ENCODE results near the gene TBCCD1.
"Not testable (repeated sequence)": the region's sequence is repeated elsewhere in the genome, so short reads cannot be mapped to it uniquely, and the experiment has no call there.

The TBCCD1 gene

DNA sequence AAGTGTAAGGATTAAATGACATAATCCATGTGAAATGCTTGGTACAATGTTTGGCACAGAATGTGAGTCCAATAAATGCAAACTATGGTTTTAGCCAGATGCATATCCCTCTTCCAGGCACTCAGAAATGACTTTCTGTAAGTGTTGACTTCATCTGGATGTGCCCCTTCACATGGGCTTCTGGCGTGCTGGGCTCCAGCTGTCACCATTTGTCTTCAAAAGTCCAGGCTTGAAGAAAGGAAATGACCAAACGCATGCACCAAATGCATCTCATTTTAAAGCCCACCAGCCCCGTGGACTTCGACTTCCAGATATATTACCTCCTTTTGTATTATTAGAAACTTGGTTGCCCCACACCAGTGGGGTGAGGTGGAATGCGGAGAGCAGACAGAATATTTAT is 46.7 kb downstream of the TBCCD1 start:
- no peak for DNase-seq (ENCODE audit: low read depth in 2 of 2)

DNA sequence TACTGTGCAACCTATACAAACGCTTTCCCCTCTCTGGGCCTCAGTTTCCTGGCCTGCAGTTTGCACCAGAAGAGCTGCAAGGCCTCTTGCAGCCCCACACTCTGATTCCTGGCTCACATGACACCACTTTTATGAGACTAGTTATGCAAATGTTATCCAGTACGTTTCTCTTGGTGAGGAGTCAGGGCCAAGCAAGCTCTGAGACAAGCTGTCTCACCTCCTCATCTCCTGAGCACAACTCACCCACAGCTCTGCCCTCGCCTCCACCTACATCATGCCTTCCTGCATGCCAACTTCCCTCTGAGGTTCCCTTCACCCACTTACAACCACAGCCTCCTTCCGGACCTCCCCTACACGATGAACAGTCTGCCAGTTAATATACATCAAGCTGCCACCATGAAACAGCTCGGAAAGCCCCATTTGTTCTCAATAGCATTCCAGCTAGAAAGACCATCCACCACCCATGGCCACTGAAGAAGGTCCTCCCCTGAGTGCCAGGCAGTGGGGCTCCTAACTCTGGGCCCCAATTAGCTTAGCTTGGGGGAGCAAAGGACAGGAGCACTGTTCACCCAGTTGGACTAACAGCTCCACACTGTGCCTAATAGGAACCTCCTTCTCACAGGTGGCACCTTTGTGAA is 48.0 kb downstream of the TBCCD1 start:
- DNase-seq (ENCODE audit: low read depth in 2 of 2): no peak

- no peak for DNase-seq (ENCODE audit: low read depth in 2 of 2)
Measured at GRCh38 chr3:186517218-186517617, 49.9 kb downstream of the TBCCD1 start.

DNA sequence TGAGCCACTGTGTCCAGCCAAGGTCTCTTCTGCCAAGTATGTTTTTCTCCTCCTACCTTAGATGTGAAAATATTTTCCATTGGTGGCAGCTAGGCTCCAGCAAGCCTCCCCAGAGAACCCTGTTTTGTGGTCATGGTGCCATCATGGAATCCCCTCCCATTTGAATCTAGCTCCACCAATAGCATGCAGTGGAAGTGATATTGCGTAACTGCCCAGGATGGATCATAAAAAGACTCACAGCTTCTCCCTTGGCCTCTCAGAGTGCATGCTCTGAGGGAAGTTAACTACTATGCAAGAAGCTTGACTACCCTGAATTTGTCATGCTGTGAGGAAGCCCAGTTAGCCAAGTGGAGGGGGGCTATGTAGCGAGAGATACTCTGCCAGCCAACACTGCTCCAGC is 50.5 kb downstream of the TBCCD1 start:
- DNase-seq (ENCODE audit: low read depth in 2 of 2): no peak

DNA sequence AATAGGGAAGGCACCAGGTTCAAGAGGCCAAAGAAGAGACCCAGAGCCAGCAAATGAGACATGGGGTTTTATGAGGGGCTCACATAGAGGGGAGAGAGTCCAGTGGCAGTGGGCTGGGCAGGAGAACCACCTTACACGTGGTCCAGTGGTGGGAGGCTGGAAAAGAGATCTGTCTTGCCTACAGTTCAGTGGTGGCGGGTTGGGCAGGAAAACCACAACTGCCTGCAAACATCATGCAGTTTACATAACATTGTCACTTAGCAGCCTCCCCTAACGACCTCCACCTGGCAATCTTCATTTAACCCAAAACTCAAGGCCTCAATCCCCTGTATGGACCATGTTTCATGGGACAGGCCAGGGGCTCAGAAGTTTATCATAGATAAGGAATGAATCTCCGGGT is 52.0 kb downstream of the TBCCD1 start:
- DNase-seq (ENCODE audit: low read depth in 2 of 2): no peak

GRCh38 chr3:186514296-186515002 is 52.7 kb downstream of the TBCCD1 start:
- DNase-seq (ENCODE audit: low read depth in 2 of 2): no peak

DNA sequence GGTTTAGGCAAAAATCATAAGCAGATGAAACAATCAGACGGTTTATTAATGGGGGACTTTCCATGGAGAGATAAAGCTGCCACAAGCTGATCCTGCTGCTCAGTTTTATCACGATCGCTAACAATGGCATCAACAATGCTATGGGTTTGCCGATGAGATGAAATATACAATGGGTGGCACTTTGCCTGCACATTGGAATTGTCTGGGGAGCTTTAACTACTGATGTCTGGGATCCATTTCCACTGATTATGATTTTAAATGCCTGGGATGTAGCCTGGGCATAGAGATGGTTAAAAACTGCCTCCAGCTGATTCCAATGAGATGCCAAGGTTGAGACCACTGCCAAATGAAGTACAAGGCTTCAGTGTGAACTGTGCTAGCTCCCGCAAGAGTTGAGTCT is 53.8 kb downstream of the TBCCD1 start:
- DNase-seq (ENCODE audit: low read depth in 2 of 2): no peak

DNA sequence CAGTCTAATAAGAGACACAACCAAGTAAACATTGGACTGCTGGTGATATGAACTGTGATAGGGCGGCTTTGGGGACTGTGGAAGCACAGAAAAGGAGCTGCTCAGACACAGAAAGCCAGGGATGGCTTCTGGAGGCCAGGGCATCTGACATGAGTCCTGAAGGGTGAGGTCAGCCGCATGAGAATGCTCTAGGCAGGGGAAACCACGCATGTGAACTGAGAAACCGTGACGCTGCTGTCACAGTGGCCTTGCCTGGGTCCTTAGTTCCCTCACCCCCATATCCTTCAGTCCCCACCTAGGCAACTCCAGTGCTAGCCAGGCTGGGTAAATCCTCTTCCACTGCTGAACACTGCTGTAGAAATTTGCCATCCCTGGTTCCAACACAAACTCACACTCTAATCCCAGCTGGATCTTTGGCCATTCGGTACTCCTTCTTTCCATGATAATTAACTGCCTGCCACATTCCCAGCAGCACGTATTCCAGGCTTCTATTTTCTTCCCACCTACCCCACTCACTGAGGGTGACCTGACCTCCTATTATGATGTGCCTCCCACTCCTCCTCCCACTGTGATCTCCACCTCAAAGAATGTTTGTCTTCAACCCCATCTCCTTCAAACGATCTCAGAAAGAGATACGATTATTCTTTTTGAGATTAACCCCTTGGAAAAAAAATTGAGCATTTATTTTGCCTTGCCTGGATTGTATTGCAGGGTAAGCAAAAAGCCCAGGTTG is 54.4 kb downstream of the TBCCD1 start:
- no peak for DNase-seq (ENCODE audit: low read depth in 2 of 2)

GRCh38 chr3:186511702-186512101 is 55.4 kb downstream of the TBCCD1 start:
- DNase-seq (ENCODE audit: low read depth in 2 of 2): no peak

DNA sequence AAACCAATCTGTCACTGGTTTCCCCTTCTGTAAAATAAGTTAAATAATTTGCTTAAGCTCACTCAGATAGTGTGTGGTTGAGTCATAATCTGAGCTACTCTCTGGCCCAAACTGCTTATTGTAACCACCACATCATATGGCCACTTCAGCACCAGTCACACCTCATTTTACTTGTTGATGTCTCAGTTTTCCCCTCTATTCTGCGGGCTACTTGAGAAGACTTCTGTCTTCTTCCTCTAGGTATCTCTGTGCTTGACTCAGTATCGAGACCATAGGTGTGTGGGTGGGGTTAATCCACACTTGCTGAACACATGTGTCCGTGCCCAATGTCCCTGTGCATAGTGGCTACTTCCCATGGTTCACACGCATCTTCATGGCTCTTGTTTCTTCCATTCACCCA is 55.9 kb downstream of the TBCCD1 start:
- no peak for DNase-seq (ENCODE audit: low read depth in 2 of 2)

GRCh38 chr3:186510374-186511079 is 56.6 kb downstream of the TBCCD1 start:
- DNase-seq (ENCODE audit: low read depth in 2 of 2): no peak

DNA sequence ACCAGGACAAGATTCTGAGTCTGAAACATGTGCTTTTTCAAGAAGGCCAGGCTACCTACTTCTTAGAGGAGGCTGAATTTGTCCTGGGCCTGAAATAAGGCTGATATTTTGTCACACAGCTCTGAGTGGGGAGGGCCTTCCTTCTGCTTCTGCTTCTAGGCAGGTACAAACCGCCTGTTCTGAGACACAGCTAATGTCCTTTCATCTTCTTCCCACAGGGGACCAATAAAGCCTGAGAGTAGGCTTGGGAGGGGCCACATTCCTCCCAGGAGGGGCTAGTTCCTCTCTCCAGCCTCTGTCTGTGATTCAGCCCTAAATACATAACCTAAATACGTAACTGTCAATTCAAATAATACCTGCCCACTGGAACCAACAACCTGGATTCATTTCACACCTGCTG is 57.7 kb downstream of the TBCCD1 start:
- no peak for DNase-seq (ENCODE audit: low read depth in 2 of 2)

GRCh38 chr3:186506857-186507256 is 60.3 kb downstream of the TBCCD1 start:
- DNase-seq (ENCODE audit: low read depth in 2 of 2): peak; percentile 46 to 58

DNA sequence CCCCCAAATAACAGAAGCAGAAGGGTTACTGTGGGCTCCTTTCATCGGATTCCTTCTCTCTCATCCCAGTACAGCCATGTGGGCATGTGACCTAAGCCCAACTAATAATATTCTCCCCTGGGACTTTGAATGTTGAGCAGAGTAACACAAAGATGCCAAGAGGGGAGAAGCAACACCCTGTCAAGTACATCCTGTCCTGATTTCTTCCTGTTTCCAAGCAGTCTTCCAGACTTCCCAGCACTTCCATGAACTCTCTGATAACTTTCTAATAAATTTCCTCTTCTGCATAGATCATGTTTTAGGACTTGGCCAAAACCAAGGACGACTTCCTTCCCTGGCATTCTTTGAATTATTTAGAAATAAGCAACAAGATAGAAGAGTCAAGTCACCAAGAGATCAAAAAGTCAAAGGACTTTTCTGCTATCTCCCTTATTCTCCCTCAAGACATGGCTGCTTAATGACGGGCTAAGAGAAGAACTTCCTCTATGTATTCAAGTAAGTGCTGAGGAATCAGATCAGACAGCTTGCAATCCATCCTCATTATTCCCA is 60.9 kb downstream of the TBCCD1 start:
- no peak for DNase-seq (ENCODE audit: low read depth in 2 of 2)

GRCh38 chr3:186502966-186503712 is 64.0 kb downstream of the TBCCD1 start:
- DNase-seq (ENCODE audit: low read depth in 2 of 2): no peak

GRCh38 chr3:186502138-186502948 is 64.8 kb downstream of the TBCCD1 start:
- DNase-seq (ENCODE audit: low read depth in 2 of 2): no peak

DNA sequence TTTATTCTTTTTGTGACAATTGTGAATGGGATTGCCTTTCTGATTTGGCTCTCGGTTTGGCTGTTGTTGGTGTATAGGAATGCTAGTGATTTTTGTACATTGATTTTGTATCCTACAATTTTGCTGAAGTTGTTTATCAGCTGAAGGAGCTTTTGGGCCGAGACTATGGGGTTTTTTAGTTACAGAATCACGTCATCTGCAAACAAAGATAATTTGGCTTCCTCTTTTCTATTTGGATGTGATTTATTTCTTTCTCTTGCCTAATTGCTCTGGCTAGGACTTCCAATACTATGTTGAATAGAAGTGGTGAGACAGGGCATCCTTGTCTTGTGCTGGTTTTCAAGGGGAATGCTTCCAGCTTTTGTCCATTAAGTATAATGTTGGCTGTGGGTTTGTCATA is 67.2 kb downstream of the TBCCD1 start:
- not testable (repeated sequence) for DNase-seq (ENCODE audit: low read depth in 2 of 2)

DNA sequence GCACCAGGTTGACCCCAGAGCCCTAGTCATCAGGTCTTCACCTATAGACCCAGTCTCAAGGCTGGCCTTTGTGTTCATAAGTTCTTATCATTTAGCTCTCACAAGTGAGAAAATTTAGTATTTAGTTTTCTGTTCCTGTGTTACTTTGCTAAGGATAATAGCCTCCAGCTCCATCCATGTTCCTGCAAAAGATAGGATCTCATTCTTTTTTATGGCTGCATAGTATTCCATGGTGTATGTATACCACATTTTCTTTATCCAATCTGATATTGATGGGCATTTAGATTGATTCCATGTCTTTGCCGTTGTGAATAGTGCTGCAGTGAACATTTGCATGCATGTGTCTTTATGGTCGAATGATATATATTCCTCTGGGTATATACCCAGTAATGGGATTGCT is 69.1 kb downstream of the TBCCD1 start:
- not testable (repeated sequence) for DNase-seq (ENCODE audit: low read depth in 2 of 2)

GRCh38 chr3:186497608-186498007 is 69.5 kb downstream of the TBCCD1 start:
- no peak for DNase-seq (ENCODE audit: low read depth in 2 of 2)

DNA sequence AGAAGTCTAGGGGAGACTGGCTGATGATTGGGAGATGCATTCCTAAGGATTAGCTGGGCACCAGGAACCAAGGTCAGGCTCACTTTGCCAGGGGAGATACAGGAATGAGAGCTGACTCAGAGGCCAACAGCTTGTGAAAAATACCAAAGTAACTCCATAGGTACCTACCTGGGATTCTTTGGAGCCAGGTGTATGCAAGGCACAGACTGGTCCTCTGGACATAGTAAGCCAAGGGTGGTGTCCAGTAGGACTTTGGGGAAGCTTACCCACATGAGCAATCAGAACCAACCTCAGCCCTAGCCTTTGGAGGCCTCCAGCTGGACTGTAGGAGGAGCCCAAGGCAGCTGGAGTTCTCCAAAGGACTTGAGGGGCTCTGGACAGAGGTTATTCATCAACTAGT is 70.5 kb downstream of the TBCCD1 start:
- no peak for DNase-seq (ENCODE audit: low read depth in 2 of 2)

All from stimulated activated CD4-positive, alpha-beta T cell treated with anti-CD3 and anti-CD28 coated beads, Interleukin-15, amount 100 ng/mL, for 48 hours (primary cell).